Measurements from ENCODE around the gene IP6K3.

IP6K3 gene

GRCh38 chr6:33725891-33726673 is 20.6 kb downstream of the IP6K3 start:
- DNase-seq: no peak

DNA sequence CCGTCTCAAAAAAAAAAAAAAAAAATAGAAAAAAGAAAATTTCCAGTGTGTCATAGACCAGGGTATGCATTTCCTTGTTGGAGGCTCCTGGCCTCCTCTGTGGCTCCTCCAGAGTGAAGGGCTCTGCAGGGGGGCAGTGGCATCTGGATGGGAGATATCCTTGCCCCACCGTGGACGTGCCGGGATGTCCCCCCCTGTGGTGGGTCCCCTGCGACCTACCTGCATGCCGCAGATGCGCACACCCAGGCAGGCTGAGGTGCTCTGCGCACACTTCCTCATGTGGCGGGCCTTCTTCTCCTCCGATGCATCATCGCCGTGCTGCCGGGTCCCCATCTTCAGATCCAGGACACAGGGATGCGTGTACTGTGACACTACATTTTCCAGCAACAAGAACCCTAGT is 21.5 kb downstream of the IP6K3 start:
- DNase-seq: no peak

GRCh38 chr6:33724102-33725023 is 22.3 kb downstream of the IP6K3 start:
- DNase-seq: no peak

GRCh38 chr6:33723371-33724085 is 23.2 kb downstream of the IP6K3 start:
- peak in 1 of 58 donors; percentile 17 for DNase-seq

GRCh38 chr6:33722103-33722623 is 24.5 kb downstream of the IP6K3 start:
- DNase-seq: no peak

DNA sequence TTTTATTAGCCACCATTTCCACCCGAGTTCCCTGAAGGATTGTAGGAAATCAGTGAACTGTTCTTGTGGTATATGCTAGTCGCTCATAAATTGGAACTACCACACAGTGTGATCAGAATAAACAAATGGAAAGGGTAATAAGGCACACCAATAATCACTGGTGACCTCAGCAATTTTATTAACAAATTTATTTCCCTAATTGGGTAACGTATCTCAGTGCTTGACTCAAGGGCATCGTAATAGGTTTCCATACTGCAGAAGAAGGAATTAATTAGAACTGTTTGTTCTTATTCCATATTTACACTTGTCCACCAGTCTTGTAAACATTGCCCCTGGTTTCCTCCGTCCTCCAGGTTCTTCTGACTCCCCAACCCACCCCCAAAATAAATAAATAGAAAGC is 25.2 kb downstream of the IP6K3 start:
- no peak for DNase-seq

- DNase-seq: no peak
These were observed 25.7 kb downstream of the IP6K3 start for GRCh38 chr6:33720998-33721397.

- no peak for DNase-seq
These were observed 27.2 kb downstream of the IP6K3 start for GRCh38 chr6:33719326-33719987.

DNA sequence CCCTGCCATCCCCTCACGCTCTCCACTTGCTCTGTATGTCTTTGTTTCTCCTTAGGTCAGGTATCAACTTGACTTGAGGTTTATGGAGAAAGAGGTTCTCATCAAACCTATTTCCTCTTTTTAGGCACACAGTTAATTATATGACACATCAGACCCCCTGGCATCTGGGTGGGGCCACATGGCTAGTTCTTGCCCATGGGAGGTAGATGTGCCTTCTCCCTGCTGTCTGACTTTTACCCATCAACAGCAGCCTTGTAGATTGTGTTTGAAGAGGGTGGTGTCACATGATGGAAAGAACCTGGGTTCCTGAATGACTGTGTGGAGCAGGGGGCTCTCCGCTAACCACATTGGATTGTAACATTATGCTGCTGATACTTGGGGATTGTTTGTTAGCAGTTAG is 28.0 kb downstream of the IP6K3 start:
- no peak for DNase-seq

DNA sequence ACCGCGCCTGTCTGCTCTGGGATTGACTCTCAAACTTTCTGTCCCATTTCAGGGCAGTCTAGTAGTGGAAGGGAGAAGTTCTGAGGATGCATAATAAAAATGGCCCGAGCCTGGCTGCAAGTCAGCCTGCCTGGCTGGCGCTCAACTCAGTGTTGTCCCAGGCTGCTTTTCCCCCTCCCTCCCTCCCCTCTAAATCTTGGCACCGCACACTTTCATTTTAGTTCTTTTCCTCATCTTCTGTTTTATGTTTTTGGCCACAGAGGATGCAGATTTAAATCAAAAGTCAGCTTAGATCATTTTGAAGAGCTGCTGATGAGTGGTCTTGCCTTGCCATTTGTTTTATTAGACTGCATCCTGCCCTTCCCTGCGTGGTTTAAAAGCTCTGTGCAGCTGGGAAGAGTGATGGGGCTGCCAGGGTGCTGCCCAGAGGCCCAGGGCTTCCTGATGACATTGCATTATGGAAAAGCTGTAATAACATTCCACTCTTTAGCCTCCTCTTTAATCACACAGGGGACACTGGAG is 28.7 kb downstream of the IP6K3 start:
- DNase-seq: peak in 2 of 58 donors; percentile 8 to 50

DNA sequence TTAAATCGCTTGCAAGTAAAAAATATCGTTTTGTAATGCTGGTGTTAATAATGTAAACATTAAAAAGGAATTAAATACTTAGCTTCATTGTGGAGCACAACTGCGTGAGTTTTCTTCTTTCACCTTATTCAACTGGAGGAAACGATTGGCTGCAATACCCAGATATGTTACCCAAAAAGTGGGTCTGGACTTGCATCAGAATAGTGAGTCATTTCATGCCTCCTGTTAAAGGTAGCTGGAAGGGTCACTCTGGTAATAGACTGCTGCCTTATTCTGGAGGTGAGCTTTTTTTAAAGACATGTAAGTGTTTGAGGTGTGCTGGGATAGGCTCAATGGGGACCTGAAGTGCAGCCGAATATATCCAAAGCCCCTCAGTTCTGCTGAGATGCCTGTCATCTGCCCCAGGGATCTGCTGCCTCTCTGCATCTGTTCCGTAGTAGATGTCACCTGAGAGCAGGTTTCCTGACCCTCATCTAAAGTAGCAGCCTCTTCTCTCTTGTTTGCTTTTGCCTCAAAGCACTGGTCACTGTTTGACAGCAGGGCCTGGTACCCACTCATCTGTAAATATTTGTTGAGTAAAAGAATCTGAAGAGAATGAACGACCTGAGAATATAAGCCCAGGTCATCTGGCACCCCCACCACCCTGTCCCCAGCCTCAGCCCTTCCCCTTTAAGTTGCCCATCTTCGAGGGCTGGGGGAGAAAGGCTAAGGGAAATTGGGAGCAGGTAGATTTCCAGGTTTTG is 29.6 kb downstream of the IP6K3 start:
- no peak for DNase-seq

- no peak for DNase-seq
These were observed 30.3 kb downstream of the IP6K3 start for GRCh38 chr6:33716379-33716778.

DNA sequence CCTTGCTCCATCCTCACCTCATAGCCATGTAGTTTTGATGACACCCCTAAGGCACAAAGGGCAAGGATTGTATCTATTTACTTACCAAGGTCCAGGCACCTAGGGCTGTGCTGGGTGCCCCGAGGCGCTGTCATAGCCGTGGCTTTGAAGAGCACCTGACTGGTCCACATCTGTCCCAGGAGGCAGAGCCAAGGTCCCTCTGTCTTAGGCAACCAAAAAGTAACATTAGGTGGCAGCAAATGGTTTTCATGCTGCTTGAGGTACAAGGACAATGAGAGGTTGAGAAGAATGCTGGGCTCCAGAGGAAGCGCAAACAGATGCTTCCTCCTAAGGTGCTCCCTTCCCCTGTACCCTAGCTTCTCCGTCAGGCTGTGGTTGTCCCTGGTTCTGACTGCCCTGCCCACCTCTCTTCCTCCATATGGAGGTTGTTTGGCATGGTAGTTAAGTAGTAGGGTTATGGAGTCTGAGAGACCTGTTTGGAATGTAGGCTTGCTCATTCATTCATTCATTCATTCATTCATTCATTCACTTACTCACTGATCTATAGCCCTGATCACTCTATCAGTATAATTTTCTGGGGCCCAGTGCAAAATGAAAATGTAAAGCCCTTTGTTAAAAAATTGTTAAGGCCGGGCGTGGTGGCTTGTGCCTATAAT is 32.2 kb downstream of the IP6K3 start:
- DNase-seq: no peak

DNA sequence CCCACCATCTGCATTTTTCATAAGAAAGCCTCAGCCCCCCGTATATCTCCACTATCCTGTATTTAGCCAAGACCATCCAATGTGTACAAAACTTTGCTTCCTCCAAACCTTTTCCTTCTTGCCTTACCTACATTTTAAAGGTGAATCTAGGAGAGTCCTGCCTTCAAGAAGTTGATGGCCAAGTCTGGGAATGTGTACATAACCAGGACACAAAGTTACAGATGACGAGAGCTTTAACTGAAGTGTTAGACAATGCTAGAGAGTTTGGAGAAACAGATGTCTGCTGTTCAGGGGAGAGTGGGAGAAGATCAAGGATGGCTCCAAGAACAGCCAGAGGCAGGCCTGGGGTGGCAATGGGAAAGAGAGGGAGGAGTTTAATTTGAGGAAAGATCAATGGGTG is 32.9 kb downstream of the IP6K3 start:
- DNase-seq: no peak

DNA sequence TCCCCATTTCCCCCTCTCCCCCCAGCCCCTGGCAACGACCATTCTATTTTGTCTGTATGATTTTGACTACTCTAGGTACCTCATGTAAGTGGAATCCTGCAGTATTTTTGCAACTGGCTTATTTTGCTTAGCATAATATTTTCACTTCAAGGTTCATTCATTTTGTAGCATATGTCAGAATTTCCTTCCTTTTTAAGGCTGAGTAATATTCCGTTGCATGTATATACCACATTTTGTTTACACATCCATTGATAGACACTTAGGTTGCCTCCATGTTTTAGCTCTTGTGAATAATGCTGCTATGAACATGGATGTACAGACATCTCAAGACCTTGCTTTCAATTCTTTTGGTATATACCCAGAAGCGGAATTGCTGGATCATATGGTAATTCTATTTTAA is 33.8 kb downstream of the IP6K3 start:
- DNase-seq: no peak

DNA sequence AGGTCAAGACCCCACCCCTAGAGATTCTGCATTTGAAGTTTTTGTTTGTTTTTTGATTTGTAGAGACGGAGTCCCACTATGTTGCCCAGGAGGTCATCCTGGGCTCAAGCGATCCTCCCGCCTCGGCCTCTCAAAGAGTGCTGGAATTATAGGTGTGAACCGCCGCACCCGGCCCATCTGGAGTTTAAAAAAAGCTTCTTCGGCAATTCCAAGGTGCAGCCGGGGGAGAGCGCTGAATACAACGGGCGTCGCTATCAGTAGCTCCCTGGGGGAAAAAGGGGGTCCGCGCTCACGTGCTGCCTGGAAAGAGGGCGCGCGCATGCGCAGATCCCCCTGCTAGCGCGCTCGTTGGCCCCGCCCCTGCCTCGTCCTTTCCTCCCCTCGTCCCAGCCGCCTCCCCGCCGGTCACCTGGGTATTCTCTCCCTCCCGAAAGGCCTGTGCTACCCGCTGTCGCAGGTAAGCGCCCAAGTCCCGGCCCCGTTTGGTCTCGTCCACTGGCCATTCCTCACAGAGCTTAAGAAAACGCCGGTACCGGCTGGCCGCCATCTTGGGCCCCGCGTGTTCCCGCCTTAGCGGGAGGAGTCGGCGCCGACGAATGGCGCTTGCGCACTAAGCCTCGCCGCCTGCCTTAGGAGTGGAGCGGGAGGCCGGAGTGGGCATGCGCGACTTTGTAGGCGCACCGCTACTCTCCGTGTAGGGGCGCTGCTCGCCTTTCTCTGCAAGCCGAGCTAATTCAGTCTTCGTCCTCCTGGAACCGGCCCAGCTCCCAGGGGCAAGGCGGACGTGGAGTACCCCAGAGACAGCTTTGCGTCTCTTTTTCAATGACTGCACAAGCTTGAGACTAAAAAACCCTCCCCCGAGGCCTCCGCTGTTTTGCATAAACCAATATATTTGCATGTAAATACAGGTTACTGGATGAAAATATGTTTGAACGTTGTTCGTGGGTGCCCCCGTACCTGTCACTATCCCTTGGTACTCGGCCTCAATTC is 35.3 kb downstream of the IP6K3 start, which contains the start of gene UQCC2:
Gene UQCC2, minus strand, starts transcription at position 561 of the 990 bp plus-strand sequence. Its CDS starts 14 bp downstream, at position 547.
- DNase-seq: peak; percentile 76 to 97 (median 94)

GRCh38 chr6:33710296-33711121 is 36.2 kb downstream of the IP6K3 start:
- no peak for DNase-seq
